ENCODE results near the gene DSC2. TPM values are rescaled to one million over a fixed set of nuclear protein-coding genes. Genes with fewer than 3 reads are reported as not detected.

The DSC2 gene
- total and polyA plus RNA-seq, 2 donors (not counting 3 experiments of a cell fraction or from before 2014, with no cell fraction given) = under 0.01 TPM; not detected in 1

DNA sequence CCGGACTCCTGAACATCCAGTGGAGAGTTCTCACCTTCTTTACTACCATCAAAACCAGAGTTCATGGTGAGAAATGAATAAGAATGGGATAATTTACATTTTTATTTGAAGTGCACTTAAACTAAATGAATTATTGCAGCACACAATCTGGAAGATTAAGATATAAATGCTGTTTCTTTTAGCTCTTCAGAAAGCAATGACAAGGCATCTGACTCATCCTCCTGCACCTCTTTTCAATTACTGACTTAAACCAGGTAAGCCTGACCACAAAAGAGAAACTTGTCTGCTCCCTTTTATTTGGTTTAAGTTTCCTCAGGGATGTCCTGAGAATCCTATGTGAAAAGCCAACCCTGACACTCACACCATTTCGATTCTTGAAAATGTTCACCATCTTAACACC lies 720 bp upstream of the DSC2 start:
- no peak overlapping the region for H2AFZ ChIP-seq (ENCODE audit: low read depth, low read length)
- H3K36me3 ChIP-seq (ENCODE audit: control insufficient read depth in 2 of 2, extremely low read depth in 1 of 2, insufficient read depth in 2 of 2, low read length in 2 of 2) = no peaks in the 10 kb centered on the region
- BruUV-seq (replicated peaks) = no TSS peak
- no peaks in the 10 kb centered on the region for H3K9me3 ChIP-seq (replicated peaks; ENCODE audit: control insufficient read depth, insufficient read depth, low read length)
- intact Hi-C loops (cut with micrococcal nuclease) (no loop called here), dilution Hi-C loops (cut with MboI; ENCODE audit: extremely low pct_ligation_motif_present, low sequenced_read_pairs) (no loop called here)
- DNase-seq (ENCODE audit: low read depth, low spot score) (no peak), FAIRE-seq (no peak)
- no peak overlapping the region for H3K27ac ChIP-seq (ENCODE audit: insufficient read depth, low read depth, low read length)
- no peak overlapping the region for H3K9ac ChIP-seq (replicated peaks; ENCODE audit: extremely low read depth, insufficient read depth, low read length)
- POLR2A ChIA-PET = no interaction called here
- TF ChIP-seq FOS (IDR thresholded peaks at IDR 0.05; ENCODE audit: borderline replicate concordance, insufficient read depth, low read length) (no peak), EZH2 (IDR thresholded peaks at IDR 0.05; ENCODE audit: borderline replicate concordance, low read depth, low read length, severe bottlenecking) (no peak), JUN (IDR thresholded peaks at IDR 0.05; ENCODE audit: borderline replicate concordance, insufficient read depth, insufficient read length, low read depth) (no peak), MYC (IDR thresholded peaks at IDR 0.05; ENCODE audit: low read depth, low read length) (no peak), POLR2AphosphoS5 (IDR thresholded peaks at IDR 0.05; ENCODE audit: insufficient read depth, low read depth, low read length) (no peak), POLR2A (IDR thresholded peaks at IDR 0.05; ENCODE audit: low read depth, low read length) (no peak), GATA2 (IDR thresholded peaks at IDR 0.05; ENCODE audit: insufficient read depth, insufficient read length, low read depth, low read length) (no peak)
- TF ChIP-seq, protein P1, sequence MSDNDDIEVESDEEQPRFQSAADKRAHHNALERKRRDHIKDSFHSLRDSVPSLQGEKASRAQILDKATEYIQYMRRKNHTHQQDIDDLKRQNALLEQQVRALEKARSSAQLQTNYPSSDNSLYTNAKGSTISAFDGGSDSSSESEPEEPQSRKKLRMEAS (IDR thresholded peaks at IDR 0.05; ENCODE audit: insufficient read depth, insufficient read length) = no peak
- TF ChIP-seq, protein P2, sequence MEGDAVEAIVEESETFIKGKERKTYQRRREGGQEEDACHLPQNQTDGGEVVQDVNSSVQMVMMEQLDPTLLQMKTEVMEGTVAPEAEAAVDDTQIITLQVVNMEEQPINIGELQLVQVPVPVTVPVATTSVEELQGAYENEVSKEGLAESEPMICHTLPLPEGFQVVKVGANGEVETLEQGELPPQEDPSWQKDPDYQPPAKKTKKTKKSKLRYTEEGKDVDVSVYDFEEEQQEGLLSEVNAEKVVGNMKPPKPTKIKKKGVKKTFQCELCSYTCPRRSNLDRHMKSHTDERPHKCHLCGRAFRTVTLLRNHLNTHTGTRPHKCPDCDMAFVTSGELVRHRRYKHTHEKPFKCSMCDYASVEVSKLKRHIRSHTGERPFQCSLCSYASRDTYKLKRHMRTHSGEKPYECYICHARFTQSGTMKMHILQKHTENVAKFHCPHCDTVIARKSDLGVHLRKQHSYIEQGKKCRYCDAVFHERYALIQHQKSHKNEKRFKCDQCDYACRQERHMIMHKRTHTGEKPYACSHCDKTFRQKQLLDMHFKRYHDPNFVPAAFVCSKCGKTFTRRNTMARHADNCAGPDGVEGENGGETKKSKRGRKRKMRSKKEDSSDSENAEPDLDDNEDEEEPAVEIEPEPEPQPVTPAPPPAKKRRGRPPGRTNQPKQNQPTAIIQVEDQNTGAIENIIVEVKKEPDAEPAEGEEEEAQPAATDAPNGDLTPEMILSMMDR (IDR thresholded peaks at IDR 0.05; ENCODE audit: extremely low read depth in 1 of 2, insufficient read depth in 1 of 2, low read depth in 1 of 2, low read length in 2 of 2) = no peak
- no peaks in the 10 kb centered on the region for H3K4me1 ChIP-seq (ENCODE audit: control insufficient read depth, extremely low read depth, insufficient read depth, low read length)
- no peak overlapping the region for H3K4me3 ChIP-seq (replicated peaks in 1 of 3; ENCODE audit: insufficient read depth in 1 of 3, low read depth in 1 of 3, low read length in 3 of 3)
- CTCF ChIA-PET = no interaction called here
- no peak overlapping the region for H3K4me2 ChIP-seq (ENCODE audit: insufficient read depth, low read length)
- H3K9me1 ChIP-seq (replicated peaks; ENCODE audit: control insufficient read depth, extremely low read depth, insufficient read depth, low read length) = no peaks in the 10 kb centered on the region
- H4K20me1 ChIP-seq (replicated peaks; ENCODE audit: control insufficient read depth, extremely low read depth, insufficient read depth, low read length) = no peaks in the 10 kb centered on the region
- peaks cover 9 to 24% of the 10 kb centered on the region in 2 experiments for H3K27me3 ChIP-seq (ENCODE audit: control insufficient read depth in 2 of 2, insufficient read depth in 2 of 2, low read length in 2 of 2)
- H3K79me2 ChIP-seq (ENCODE audit: control insufficient read depth, insufficient read depth, low read length) = no peaks in the 10 kb centered on the region
